ENCODE measurements around the gene GOLGA2. TPM values are rescaled to one million over a fixed set of nuclear protein-coding genes. Genes with fewer than 3 reads are reported as not detected.

GOLGA2 gene
- total RNA-seq, 1 donor from 2014 or later, result 25.2 TPM

- H3K79me2 ChIP-seq (ENCODE audit: low read depth), result no peaks in the 10 kb centered on the region
- H3K36me3 Mint-ChIP-seq, result peaks cover 20% of the 10 kb centered on the region
- peaks cover 16% of the 10 kb centered on the region for H3F3A ChIP-seq (ENCODE audit: low read depth)
- H3K27ac Mint-ChIP-seq, result peak overlapping the region; percentile 33
- peaks cover 13% of the 10 kb centered on the region for H3K4me1 Mint-ChIP-seq
- H3K4me3 Mint-ChIP-seq, result no peak overlapping the region
- H3K36me3 ChIP-seq, result no peaks in the 10 kb centered on the region
- no peak for DNase-seq (ENCODE audit: low spot score)
- H3K27ac ChIP-seq, result no peak overlapping the region
- no peak overlapping the region for H2AFZ ChIP-seq (replicated peaks)
- no peak overlapping the region for H3K4me2 ChIP-seq
- H4K20me1 ChIP-seq (ENCODE audit: low read depth), result peaks cover 24% of the 10 kb centered on the region
- peaks cover 24% of the 10 kb centered on the region for H3K27me3 ChIP-seq
- no peaks in the 10 kb centered on the region for H3K9me3 Mint-ChIP-seq
- peaks cover 5% of the 10 kb centered on the region for H3K27me3 Mint-ChIP-seq (ENCODE audit: insufficient read depth, low read depth)
- H3K4me1 ChIP-seq, result peaks cover 7% of the 10 kb centered on the region
- no peaks in the 10 kb centered on the region for H3K9me3 ChIP-seq (ENCODE audit: low read depth)
- H3K9ac ChIP-seq, result no peak overlapping the region
- TF ChIP-seq EZH2phosphoT487 (IDR thresholded peaks at IDR 0.05) (no peak), CTCF (IDR thresholded peaks at IDR 0.05) (no peak), EZH2 (IDR thresholded peaks at IDR 0.05) (no peak)
- H3K4me3 ChIP-seq, result no peak overlapping the region
These were observed 22.4 kb downstream of the GOLGA2 start for GRCh38 chr9:128253140-128253990.

GRCh38 chr9:128252317-128253139 is 23.3 kb downstream of the GOLGA2 start:
- Histone ChIP-seq H3K27me3 (peaks cover 24% of the 10 kb centered on the region), H3K9me3 (ENCODE audit: low read depth) (no peaks in the 10 kb centered on the region), H2AFZ (replicated peaks) (no peak overlapping the region), H3K4me2 (no peak overlapping the region), H3F3A (ENCODE audit: low read depth) (peaks cover 16% of the 10 kb centered on the region), H3K36me3 (no peaks in the 10 kb centered on the region), H3K27ac (no peak overlapping the region), H4K20me1 (ENCODE audit: low read depth) (peaks cover 24% of the 10 kb centered on the region), H3K4me3 (no peak overlapping the region), H3K4me1 (peaks cover 7% of the 10 kb centered on the region), H3K79me2 (ENCODE audit: low read depth) (no peaks in the 10 kb centered on the region), H3K9ac (no peak overlapping the region)
- Mint-ChIP-seq H3K4me1 (peaks cover 13% of the 10 kb centered on the region), H3K27ac (no peak overlapping the region), H3K36me3 (peaks cover 20% of the 10 kb centered on the region), H3K4me3 (no peak overlapping the region), H3K9me3 (no peaks in the 10 kb centered on the region), H3K27me3 (ENCODE audit: insufficient read depth, low read depth) (peaks cover 5% of the 10 kb centered on the region)
- TF ChIP-seq CTCF (IDR thresholded peaks at IDR 0.05), result no peak
- TF ChIP-seq EZH2phosphoT487 (IDR thresholded peaks at IDR 0.05), result no peak
- TF ChIP-seq EZH2 (IDR thresholded peaks at IDR 0.05), result no peak
- DNase-seq (ENCODE audit: low spot score), result no peak

DNA sequence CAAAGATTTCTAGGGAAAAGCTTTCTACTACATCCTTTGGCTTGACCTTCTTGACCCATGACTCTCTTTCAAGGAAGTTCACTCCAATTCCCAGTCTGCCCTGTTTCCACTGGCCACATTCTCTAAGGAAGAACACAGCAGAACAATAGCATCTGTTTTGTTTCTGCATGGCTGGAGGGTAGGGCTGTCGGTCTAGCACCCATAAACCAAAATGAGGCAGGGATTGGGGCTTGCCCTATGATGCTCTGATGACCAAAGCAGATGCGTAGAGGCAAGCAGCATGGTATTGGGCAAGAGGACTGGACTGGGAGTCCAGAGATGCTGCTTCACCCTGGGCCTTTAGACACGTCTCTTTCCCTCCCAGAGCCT is 24.1 kb downstream of the GOLGA2 start:
- TF ChIP-seq CTCF (IDR thresholded peaks at IDR 0.05) (no peak), EZH2phosphoT487 (IDR thresholded peaks at IDR 0.05) (no peak), EZH2 (IDR thresholded peaks at IDR 0.05) (no peak)
- H3K4me3 ChIP-seq, result no peak overlapping the region
- peaks cover 24% of the 10 kb centered on the region for H4K20me1 ChIP-seq (ENCODE audit: low read depth)
- no peak overlapping the region for H3K4me2 ChIP-seq
- H3K9ac ChIP-seq, result no peak overlapping the region
- peaks cover 7% of the 10 kb centered on the region for H3K4me1 ChIP-seq
- no peak overlapping the region for H2AFZ ChIP-seq (replicated peaks)
- H3K27me3 ChIP-seq, result peaks cover 24% of the 10 kb centered on the region
- peaks cover 16% of the 10 kb centered on the region for H3F3A ChIP-seq (ENCODE audit: low read depth)
- no peak overlapping the region for H3K27ac ChIP-seq
- Mint-ChIP-seq H3K9me3 (no peaks in the 10 kb centered on the region), H3K4me3 (no peak overlapping the region), H3K36me3 (peaks cover 19% of the 10 kb centered on the region), H3K27ac (peak overlapping the region; percentile 78), H3K4me1 (peaks cover 13% of the 10 kb centered on the region), H3K27me3 (ENCODE audit: insufficient read depth, low read depth) (peaks cover 7% of the 10 kb centered on the region)
- H3K9me3 ChIP-seq (ENCODE audit: low read depth), result no peaks in the 10 kb centered on the region
- DNase-seq (ENCODE audit: low spot score), result no peak
- no peaks in the 10 kb centered on the region for H3K36me3 ChIP-seq
- H3K79me2 ChIP-seq (ENCODE audit: low read depth), result no peaks in the 10 kb centered on the region

All from neural progenitor cell (in vitro differentiated cells).